Liver (tissue), 9 donors: Measurements from ENCODE around the gene INSYN1. TPM values are rescaled to one million over a fixed set of nuclear protein-coding genes. Genes with fewer than 3 reads are reported as not detected.

Experiments
- DNase-seq: peaks from one replicate; pipeline ENCODE4 v3.0.0-alpha.2; 2017; ENCODE audit warnings: low spot score
- H3K27ac ChIP-seq, 2 donors: one replicate each; pipeline ENCODE4 v1.7.0; 2013; ENCODE audit warnings: inconsistent platforms in 2 of 2, low read length in 2 of 2, control low read depth in 1 of 2, low read depth in 1 of 2, mild to moderate bottlenecking in 1 of 2
- H3K27me3 ChIP-seq, 4 donors: one replicate each; pipeline versions ENCODE4 v1.6.1 to v1.7.0; 2013; ENCODE audit warnings: low read length in 3 of 4, inconsistent platforms in 1 of 4, mild to moderate bottlenecking in 1 of 4, moderate library complexity in 1 of 4; ENCODE audit not compliant: control insufficient read depth in 4 of 4, insufficient read depth in 4 of 4
- H3K36me3 ChIP-seq, 4 donors: one replicate each; pipeline versions ENCODE4 v1.6.1 to v1.7.0; 2013; ENCODE audit warnings: low read length in 3 of 4, mild to moderate bottlenecking in 3 of 4, low read depth in 1 of 4, moderate library complexity in 1 of 4; ENCODE audit not compliant: control insufficient read depth in 4 of 4, insufficient read depth in 3 of 4
- H3K4me1 ChIP-seq, 4 donors: one replicate each; pipeline versions ENCODE4 v1.6.1 to v1.7.0; 2013; ENCODE audit warnings: low read length in 3 of 4, mild to moderate bottlenecking in 3 of 4, moderate library complexity in 1 of 4; ENCODE audit not compliant: control insufficient read depth in 4 of 4, insufficient read depth in 4 of 4
- H3K4me3 ChIP-seq, 3 donors: one replicate each; pipeline versions ENCODE4 v1.6.1 to v1.7.0; 2013; ENCODE audit warnings: low read length in 3 of 3, control low read depth in 1 of 3, low read depth in 1 of 3, mild to moderate bottlenecking in 1 of 3
- H3K9ac ChIP-seq, 2 donors: one replicate each; pipeline ENCODE4 v1.7.0; 2013; ENCODE audit warnings: low read length in 2 of 2, mild to moderate bottlenecking in 2 of 2, moderate library complexity in 2 of 2, control low read depth in 1 of 2, low read depth in 1 of 2
- H3K9me3 ChIP-seq, 4 donors: one replicate each; pipeline versions ENCODE4 v1.6.1 to v1.7.0; 2013; ENCODE audit warnings: low read length in 3 of 4; ENCODE audit not compliant: control insufficient read depth in 4 of 4
- FOXA1 ChIP-seq: IDR thresholded peaks from 2 replicates; pipeline ENCODE4 v1.6.1; 2016; ENCODE audit warnings: antibody characterized with exemption
- GABPA ChIP-seq, 2 donors: IDR thresholded peaks in 1 of 2; conservative IDR thresholded peaks in 1 of 2; 2 replicates each; pipeline ENCODE4 v1.6.1; 2016; ENCODE audit warnings: antibody characterized with exemption in 2 of 2, mild to moderate bottlenecking in 1 of 2, moderate library complexity in 1 of 2
- HNF4A ChIP-seq, 2 donors: conservative IDR thresholded peaks; 2 replicates each; pipeline ENCODE4 v1.6.1; 2016; ENCODE audit warnings: antibody characterized with exemption in 2 of 2, mild to moderate bottlenecking in 2 of 2
- HNF4G ChIP-seq: IDR thresholded peaks from 2 replicates; pipeline ENCODE4 v1.6.1; 2016; ENCODE audit warnings: antibody characterized with exemption
- JUND ChIP-seq, 2 donors: IDR thresholded peaks; 2 replicates each; pipeline ENCODE4 v1.6.1; 2016; ENCODE audit warnings: antibody characterized with exemption in 2 of 2
- NR2F2 ChIP-seq: IDR thresholded peaks from 2 replicates; pipeline ENCODE4 v1.6.1; 2016; ENCODE audit warnings: antibody characterized with exemption
- RXRA ChIP-seq, 2 donors: IDR thresholded peaks; 2 replicates each; pipeline ENCODE4 v1.6.1; 2017 to 2018; ENCODE audit warnings: antibody characterized with exemption in 2 of 2, mild to moderate bottlenecking in 1 of 2
- SP1 ChIP-seq: IDR thresholded peaks from 2 replicates; pipeline ENCODE4 v1.6.1; 2018; ENCODE audit warnings: antibody characterized with exemption, mild to moderate bottlenecking
- YY1 ChIP-seq: IDR thresholded peaks from 2 replicates; pipeline ENCODE4 v1.6.1; 2016; ENCODE audit warnings: antibody characterized with exemption, mild to moderate bottlenecking
- WGBS: extraction: QIAGEN DNeasy Blood & Tissue Kit; methylation state at CpG from one replicate; pipeline ENCODE4 v1.1.7; 2013; 5-methylcytosine and 5-hydroxymethylcytosine counted together
- polyA plus RNA-seq, 2 donors: library from polyadenylated mRNA; stranded (reverse) in 1 of 2; unstranded in 1 of 2; fragments of 200-250 nt in 1 of 2; fragments of >200 nt in 1 of 2; fragmentation: Nextera tagmentation in 1 of 2; extraction: Ambion mirVana in 1 of 2; gene quantifications; one replicate each; pipeline versions ENCODE4 v1.2.1 to v1.2.3, GENCODE V29; 2013 to 2015
- total RNA-seq, 2 donors: library from RNA; depleted of rRNA; stranded (reverse); fragments of >200 nt; gene quantifications; one replicate each; pipeline ENCODE4 v1.2.3, GENCODE V29; 2014
- TF ChIP-seq, protein P1 (sequence below): IDR thresholded peaks from 2 replicates; pipeline ENCODE4 v1.6.1; 2016; ENCODE audit warnings: antibody characterized with exemption
- TF ChIP-seq, protein P2 (sequence below): IDR thresholded peaks from 2 replicates; pipeline ENCODE4 v1.6.1; 2016; ENCODE audit warnings: antibody characterized with exemption, mild to moderate bottlenecking
- TF ChIP-seq, protein P3 (sequence below): IDR thresholded peaks from 2 replicates; pipeline ENCODE4 v1.6.1; 2016; ENCODE audit warnings: antibody characterized with exemption
- TF ChIP-seq, protein P4 (sequence below): fragments of 150-350 bp; IDR thresholded peaks from 2 replicates; pipeline ENCODE4 v1.5.1; 2017; ENCODE audit warnings: improper control_type of control experiment, low read depth, low read length; ENCODE audit not compliant: missing input control
- TF ChIP-seq, protein P5 (sequence below): IDR thresholded peaks from 2 replicates; pipeline ENCODE4 v1.6.1; 2016; ENCODE audit warnings: antibody characterized with exemption
- donor health status: healthy.
- donor health status: healthy.
- donor health status: healthy.
- donor health status: healthy.
- donor health status: healthy.

INSYN1 gene
- total and polyA plus RNA-seq, 4 donors: 0.16 to 0.37 (median 0.25) TPM; not detected in 1

DNA sequence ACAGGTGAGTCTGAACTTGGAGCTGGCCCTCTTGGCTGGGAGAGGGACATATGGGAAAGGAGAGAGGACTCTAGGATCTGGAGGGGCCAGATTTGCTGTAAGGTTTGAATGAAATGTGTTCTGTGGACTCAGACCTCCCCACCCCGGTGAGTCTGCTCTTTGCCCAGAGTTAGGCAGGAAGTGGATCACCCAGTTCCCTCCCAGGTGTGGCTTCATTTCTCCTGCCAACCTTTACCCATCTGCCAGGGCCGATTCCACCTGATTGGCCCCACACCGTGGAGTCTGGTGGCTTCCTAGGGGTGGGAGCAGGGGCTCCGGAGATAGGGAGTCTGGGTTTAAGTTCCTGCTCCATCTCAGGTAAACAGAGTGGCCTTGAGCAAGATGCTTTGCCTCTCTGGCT lies 43.5 kb downstream of the INSYN1 start:
- no peaks in the 10 kb centered on the region for H3K4me1 ChIP-seq
- H3K27me3 ChIP-seq: no peaks in the 10 kb centered on the region
- 80% methylated on average over 4 of the region's 4 CpGs for WGBS
- H3K9ac ChIP-seq: no peak overlapping the region
- no peak overlapping the region for H3K27ac ChIP-seq
- no peak overlapping the region for H3K4me3 ChIP-seq
- H3K9me3 ChIP-seq: no peaks in the 10 kb centered on the region
- TF ChIP-seq, protein P1, sequence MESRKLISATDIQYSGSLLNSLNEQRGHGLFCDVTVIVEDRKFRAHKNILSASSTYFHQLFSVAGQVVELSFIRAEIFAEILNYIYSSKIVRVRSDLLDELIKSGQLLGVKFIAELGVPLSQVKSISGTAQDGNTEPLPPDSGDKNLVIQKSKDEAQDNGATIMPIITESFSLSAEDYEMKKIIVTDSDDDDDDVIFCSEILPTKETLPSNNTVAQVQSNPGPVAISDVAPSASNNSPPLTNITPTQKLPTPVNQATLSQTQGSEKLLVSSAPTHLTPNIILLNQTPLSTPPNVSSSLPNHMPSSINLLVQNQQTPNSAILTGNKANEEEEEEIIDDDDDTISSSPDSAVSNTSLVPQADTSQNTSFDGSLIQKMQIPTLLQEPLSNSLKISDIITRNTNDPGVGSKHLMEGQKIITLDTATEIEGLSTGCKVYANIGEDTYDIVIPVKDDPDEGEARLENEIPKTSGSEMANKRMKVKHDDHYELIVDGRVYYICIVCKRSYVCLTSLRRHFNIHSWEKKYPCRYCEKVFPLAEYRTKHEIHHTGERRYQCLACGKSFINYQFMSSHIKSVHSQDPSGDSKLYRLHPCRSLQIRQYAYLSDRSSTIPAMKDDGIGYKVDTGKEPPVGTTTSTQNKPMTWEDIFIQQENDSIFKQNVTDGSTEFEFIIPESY: no peak
- TF ChIP-seq HNF4A (conservative IDR thresholded peaks at IDR 0.05) (no peak), SP1 (no peak), NR2F2 (no peak), GABPA (IDR thresholded peaks at IDR 0.05 in 1 of 2, conservative IDR thresholded peaks at IDR 0.05 in 1 of 2) (no peak)
- TF ChIP-seq, protein P2, sequence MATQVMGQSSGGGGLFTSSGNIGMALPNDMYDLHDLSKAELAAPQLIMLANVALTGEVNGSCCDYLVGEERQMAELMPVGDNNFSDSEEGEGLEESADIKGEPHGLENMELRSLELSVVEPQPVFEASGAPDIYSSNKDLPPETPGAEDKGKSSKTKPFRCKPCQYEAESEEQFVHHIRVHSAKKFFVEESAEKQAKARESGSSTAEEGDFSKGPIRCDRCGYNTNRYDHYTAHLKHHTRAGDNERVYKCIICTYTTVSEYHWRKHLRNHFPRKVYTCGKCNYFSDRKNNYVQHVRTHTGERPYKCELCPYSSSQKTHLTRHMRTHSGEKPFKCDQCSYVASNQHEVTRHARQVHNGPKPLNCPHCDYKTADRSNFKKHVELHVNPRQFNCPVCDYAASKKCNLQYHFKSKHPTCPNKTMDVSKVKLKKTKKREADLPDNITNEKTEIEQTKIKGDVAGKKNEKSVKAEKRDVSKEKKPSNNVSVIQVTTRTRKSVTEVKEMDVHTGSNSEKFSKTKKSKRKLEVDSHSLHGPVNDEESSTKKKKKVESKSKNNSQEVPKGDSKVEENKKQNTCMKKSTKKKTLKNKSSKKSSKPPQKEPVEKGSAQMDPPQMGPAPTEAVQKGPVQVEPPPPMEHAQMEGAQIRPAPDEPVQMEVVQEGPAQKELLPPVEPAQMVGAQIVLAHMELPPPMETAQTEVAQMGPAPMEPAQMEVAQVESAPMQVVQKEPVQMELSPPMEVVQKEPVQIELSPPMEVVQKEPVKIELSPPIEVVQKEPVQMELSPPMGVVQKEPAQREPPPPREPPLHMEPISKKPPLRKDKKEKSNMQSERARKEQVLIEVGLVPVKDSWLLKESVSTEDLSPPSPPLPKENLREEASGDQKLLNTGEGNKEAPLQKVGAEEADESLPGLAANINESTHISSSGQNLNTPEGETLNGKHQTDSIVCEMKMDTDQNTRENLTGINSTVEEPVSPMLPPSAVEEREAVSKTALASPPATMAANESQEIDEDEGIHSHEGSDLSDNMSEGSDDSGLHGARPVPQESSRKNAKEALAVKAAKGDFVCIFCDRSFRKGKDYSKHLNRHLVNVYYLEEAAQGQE: no peak
- TF ChIP-seq, protein P3, sequence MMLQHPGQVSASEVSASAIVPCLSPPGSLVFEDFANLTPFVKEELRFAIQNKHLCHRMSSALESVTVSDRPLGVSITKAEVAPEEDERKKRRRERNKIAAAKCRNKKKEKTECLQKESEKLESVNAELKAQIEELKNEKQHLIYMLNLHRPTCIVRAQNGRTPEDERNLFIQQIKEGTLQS: no peak
- DNase-seq: no peak
- H3K36me3 ChIP-seq: peaks cover 10 to 70% (median 30%) of the 10 kb centered on the region in 4 donors

DNA sequence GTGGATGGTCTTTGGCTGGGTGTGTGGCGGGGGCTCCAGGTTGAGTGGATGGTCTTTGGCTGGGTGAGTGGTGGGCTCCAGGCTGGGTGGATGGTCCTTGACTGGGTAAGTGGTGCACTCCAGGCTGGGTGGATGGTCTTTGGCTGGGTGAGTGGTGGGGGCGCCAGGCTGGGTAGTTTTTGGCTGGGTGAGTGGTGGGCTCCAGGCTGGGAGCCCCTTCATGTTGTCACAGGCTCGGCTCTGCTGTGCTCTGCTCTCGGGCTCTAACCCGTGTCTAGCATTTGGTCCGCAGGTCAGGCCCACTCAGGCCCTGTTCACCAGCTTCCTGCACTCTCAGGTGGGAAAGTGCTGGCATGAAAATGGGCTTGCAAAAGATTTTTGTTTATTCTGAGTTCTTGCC lies 43.9 kb downstream of the INSYN1 start:
- no peaks in the 10 kb centered on the region for H3K4me1 ChIP-seq
- TF ChIP-seq, protein P4, sequence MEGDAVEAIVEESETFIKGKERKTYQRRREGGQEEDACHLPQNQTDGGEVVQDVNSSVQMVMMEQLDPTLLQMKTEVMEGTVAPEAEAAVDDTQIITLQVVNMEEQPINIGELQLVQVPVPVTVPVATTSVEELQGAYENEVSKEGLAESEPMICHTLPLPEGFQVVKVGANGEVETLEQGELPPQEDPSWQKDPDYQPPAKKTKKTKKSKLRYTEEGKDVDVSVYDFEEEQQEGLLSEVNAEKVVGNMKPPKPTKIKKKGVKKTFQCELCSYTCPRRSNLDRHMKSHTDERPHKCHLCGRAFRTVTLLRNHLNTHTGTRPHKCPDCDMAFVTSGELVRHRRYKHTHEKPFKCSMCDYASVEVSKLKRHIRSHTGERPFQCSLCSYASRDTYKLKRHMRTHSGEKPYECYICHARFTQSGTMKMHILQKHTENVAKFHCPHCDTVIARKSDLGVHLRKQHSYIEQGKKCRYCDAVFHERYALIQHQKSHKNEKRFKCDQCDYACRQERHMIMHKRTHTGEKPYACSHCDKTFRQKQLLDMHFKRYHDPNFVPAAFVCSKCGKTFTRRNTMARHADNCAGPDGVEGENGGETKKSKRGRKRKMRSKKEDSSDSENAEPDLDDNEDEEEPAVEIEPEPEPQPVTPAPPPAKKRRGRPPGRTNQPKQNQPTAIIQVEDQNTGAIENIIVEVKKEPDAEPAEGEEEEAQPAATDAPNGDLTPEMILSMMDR: no peak
- TF ChIP-seq, protein P5, sequence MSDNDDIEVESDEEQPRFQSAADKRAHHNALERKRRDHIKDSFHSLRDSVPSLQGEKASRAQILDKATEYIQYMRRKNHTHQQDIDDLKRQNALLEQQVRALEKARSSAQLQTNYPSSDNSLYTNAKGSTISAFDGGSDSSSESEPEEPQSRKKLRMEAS: no peak
- TF ChIP-seq NR2F2 (no peak), RXRA (IDR thresholded peaks at IDR 0.05) (no peak), HNF4G (no peak), YY1 (no peak), JUND (IDR thresholded peaks at IDR 0.05) (no peak), FOXA1 (no peak)
- TF ChIP-seq, protein P1: no peak
- TF ChIP-seq, protein P3: no peak
- peaks cover 10 to 74% (median 31%) of the 10 kb centered on the region in 4 donors for H3K36me3 ChIP-seq
- no peak overlapping the region for H3K27ac ChIP-seq
- no peaks in the 10 kb centered on the region for H3K27me3 ChIP-seq
- H3K9me3 ChIP-seq: no peaks in the 10 kb centered on the region
- no peak overlapping the region for H3K9ac ChIP-seq
- DNase-seq: no peak
- H3K4me3 ChIP-seq: no peak overlapping the region
- 96% methylated on average over 6 of the region's 6 CpGs for WGBS
